Keratinocyte (primary cell): Measurements from ENCODE around the gene RHOBTB1. TPM values are rescaled to one million over a fixed set of nuclear protein-coding genes. Genes with fewer than 3 reads are reported as not detected.

Experiments used
- DNase-seq: peaks from one replicate; pipeline ENCODE4 v3.0.0-alpha.2; 2011; ENCODE audit warnings: low read depth, missing footprints, low spot score
- FAIRE-seq: peaks from 2 replicates; lab custom pipeline; 2011; peaks lifted over from hg19 to GRCh38; lab: Jason Lieb, UNC
- H2AFZ ChIP-seq: 2 replicates; pipeline ENCODE4 v1.6.0; 2012; ENCODE audit warnings: low read length, control low read depth, inconsistent platforms; ENCODE audit not compliant: control insufficient read depth
- H3K27ac ChIP-seq: 2 replicates; pipeline ENCODE4 v1.5.1; 2011; ENCODE audit warnings: low read length; ENCODE audit not compliant: control insufficient read depth, insufficient read depth
- H3K27me3 ChIP-seq: 3 replicates; pipeline ENCODE4 v1.6.0; 2011; ENCODE audit warnings: low read length; ENCODE audit not compliant: control insufficient read depth, insufficient read depth; ENCODE audit errors: extremely low read depth
- H3K36me3 ChIP-seq, 2 experiments: 2 replicates in 1 of 2; 3 replicates in 1 of 2; pipeline ENCODE4 v1.5.1; 2011; ENCODE audit warnings: low read length in 2 of 2, mild to moderate bottlenecking in 1 of 2; ENCODE audit not compliant: control insufficient read depth in 2 of 2, insufficient read depth in 2 of 2; ENCODE audit errors: extremely low read depth in 1 of 2
- H3K4me1 ChIP-seq: 3 replicates; pipeline ENCODE4 v1.5.1; 2011; ENCODE audit warnings: low read length; ENCODE audit not compliant: control insufficient read depth, insufficient read depth; ENCODE audit errors: extremely low read depth
- H3K4me2 ChIP-seq: 3 replicates; pipeline ENCODE4 v1.6.0; 2011; ENCODE audit warnings: low read depth, low read length; ENCODE audit not compliant: control insufficient read depth, insufficient read depth; ENCODE audit errors: extremely low read depth
- H3K4me3 ChIP-seq, 3 experiments: fragments of 200-600 bp in 1 of 3; sonication (generic) in 1 of 3; 2 replicates in 2 of 3; 3 replicates in 1 of 3; pipeline ENCODE4 v1.5.1; 2011 to 2016; ENCODE audit warnings: low read length in 3 of 3, mild to moderate bottlenecking in 3 of 3, control low read depth in 2 of 3, inconsistent platforms in 1 of 3, low read depth in 1 of 3, mixed read lengths in 1 of 3, mixed run types in 1 of 3, moderate library complexity in 1 of 3; ENCODE audit not compliant: control insufficient read depth in 2 of 3, insufficient read depth in 2 of 3; ENCODE audit errors: extremely low read depth in 1 of 3
- H3K79me2 ChIP-seq: 2 replicates; pipeline ENCODE4 v1.6.0; 2012; ENCODE audit warnings: low read length; ENCODE audit not compliant: control insufficient read depth, insufficient read depth
- H3K9ac ChIP-seq: 3 replicates; pipeline ENCODE4 v1.6.0; 2011; ENCODE audit warnings: low read length; ENCODE audit not compliant: control insufficient read depth, insufficient read depth; ENCODE audit errors: extremely low read depth
- H3K9me1 ChIP-seq: 3 replicates; pipeline ENCODE4 v1.6.0; 2011; ENCODE audit warnings: low read length; ENCODE audit not compliant: control insufficient read depth, insufficient read depth; ENCODE audit errors: extremely low read depth
- H3K9me3 ChIP-seq: 2 replicates; pipeline ENCODE4 v1.5.1; 2012; ENCODE audit warnings: low read depth, low read length; ENCODE audit not compliant: control insufficient read depth
- H4K20me1 ChIP-seq: 3 replicates; pipeline ENCODE4 v1.6.0; 2011; ENCODE audit warnings: low read length; ENCODE audit not compliant: control insufficient read depth, insufficient read depth; ENCODE audit errors: extremely low read depth
- CTCF ChIP-seq, 3 experiments: IDR thresholded peaks in 1 of 3; conservative IDR thresholded peaks in 1 of 3; optimal IDR thresholded peaks in 1 of 3; 2 replicates in 2 of 3; 3 replicates in 1 of 3; pipeline versions ENCODE3 to v1.5.1; 2011; ENCODE audit warnings: low read length in 3 of 3, mild to moderate bottlenecking in 3 of 3, moderate library complexity in 2 of 3, control low read depth in 1 of 3, inconsistent platforms in 1 of 3; ENCODE audit not compliant: insufficient read depth in 2 of 3; ENCODE audit errors: extremely low read depth in 1 of 3
- EZH2 ChIP-seq: IDR thresholded peaks from one replicate; pipeline ENCODE4 v1.6.1; 2012; ENCODE audit warnings: inconsistent platforms, mild to moderate bottlenecking, low read length, moderate library complexity
- dilution Hi-C: fragments of 300-500 bp; cut with MboI; formaldehyde crosslinking; loops from one replicate; pipeline ENCODE4 v1.7.0; 2020; ENCODE audit warnings: low sequenced_read_pairs; ENCODE audit not compliant: extremely low pct_ligation_motif_present
- polyA plus RNA-seq, 5 experiments: library from polyadenylated mRNA; depleted of rRNA in 3 of 5; stranded (reverse) in 3 of 5; stranded (forward) in 1 of 5; unstranded in 1 of 5; fragments of >200 nt; gene quantifications; 1 replicate in 1 of 5; 2 replicates in 3 of 5; 3 replicates in 1 of 5; pipeline versions ENCODE4 v1.2.1 to v1.2.3, GENCODE V29; 2011 to 2012; ENCODE audit warnings: missing spikeins in 2 of 5, low read depth in 1 of 5, low replicate concordance in 1 of 5

RHOBTB1 gene
- polyA plus RNA-seq, 1 donor (not counting 4 experiments of a cell fraction or from before 2014, with no cell fraction given) = 4.6 TPM

- FAIRE-seq = no peak
- Histone ChIP-seq H3K4me3 (no peak overlapping the region), H3K36me3 (no peaks in the 10 kb centered on the region), H2AFZ (no peak overlapping the region), H3K9ac (no peak overlapping the region), H3K27ac (no peak overlapping the region), H3K79me2 (no peaks in the 10 kb centered on the region), H3K9me3 (no peaks in the 10 kb centered on the region), H3K4me1 (no peaks in the 10 kb centered on the region), H3K9me1 (no peaks in the 10 kb centered on the region), H4K20me1 (no peaks in the 10 kb centered on the region), H3K27me3 (no peaks in the 10 kb centered on the region), H3K4me2 (no peak overlapping the region)
- TF ChIP-seq EZH2 (no peak), CTCF (optimal IDR thresholded peaks at IDR 0.05 in 1 of 3, IDR thresholded peaks at IDR 0.05 in 1 of 3, conservative IDR thresholded peaks at IDR 0.05 in 1 of 3; ENCODE audit: extremely low read depth in 1 of 3, insufficient read depth in 2 of 3, low read length in 3 of 3) (no peak)
- no peak for DNase-seq
- dilution Hi-C loops = no loop called here
Observed at GRCh38 chr10:60892571-60892970, 51.4 kb downstream of the RHOBTB1 start.

- Histone ChIP-seq H3K27me3 (no peaks in the 10 kb centered on the region), H3K4me1 (no peaks in the 10 kb centered on the region), H3K36me3 (no peaks in the 10 kb centered on the region), H3K4me2 (no peak overlapping the region), H3K9me3 (no peaks in the 10 kb centered on the region), H3K9me1 (no peaks in the 10 kb centered on the region), H3K79me2 (no peaks in the 10 kb centered on the region), H3K27ac (no peak overlapping the region), H2AFZ (no peak overlapping the region), H3K9ac (no peak overlapping the region), H4K20me1 (no peaks in the 10 kb centered on the region), H3K4me3 (no peak overlapping the region)
- no peak for DNase-seq
- no peak for TF ChIP-seq CTCF (optimal IDR thresholded peaks at IDR 0.05 in 1 of 3, IDR thresholded peaks at IDR 0.05 in 1 of 3, conservative IDR thresholded peaks at IDR 0.05 in 1 of 3; ENCODE audit: extremely low read depth in 1 of 3, insufficient read depth in 2 of 3, low read length in 3 of 3)
- dilution Hi-C loops = no loop called here
- no peak for FAIRE-seq
Observed at GRCh38 chr10:60890811-60891210, 53.2 kb downstream of the RHOBTB1 start.
